Gastrocnemius medialis (tissue), 4 donors: Measurements from ENCODE around the gene BMP2K.

Experiments
- CTCF ChIP-seq, 5 experiments: fragments of 450-650 bp in 3 of 5; fragments of 200-600 bp in 2 of 5; sonication (generic) in 2 of 5; IDR thresholded peaks in 4 of 5; conservative IDR thresholded peaks in 1 of 5; 1 replicate in 4 of 5; 2 replicates in 1 of 5; pipeline ENCODE4 v1.5.1; 2016 to 2019; ENCODE audit warnings: antibody characterized with exemption in 5 of 5, mild to moderate bottlenecking in 3 of 5, moderate library complexity in 3 of 5
- POLR2A ChIP-seq, 2 donors: fragments of 450-650 bp; IDR thresholded peaks; one replicate each; pipeline ENCODE4 v1.6.1; 2017; ENCODE audit warnings: antibody characterized with exemption in 2 of 2, mild to moderate bottlenecking in 2 of 2, moderate library complexity in 2 of 2

GRCh38 chr4:78904143-78904542 is 128.0 kb downstream of the BMP2K start:
- TF ChIP-seq CTCF (IDR thresholded peaks at IDR 0.05 in 4 of 5, conservative IDR thresholded peaks at IDR 0.05 in 1 of 5): no peak
- TF ChIP-seq POLR2A (IDR thresholded peaks at IDR 0.05): no peak
